ENCODE data around the gene RANBP3L.
A peak's percentile ranks its signal among the peaks of the same experiment; 100 is the strongest.

Gene RANBP3L

GRCh38 chr5:36242534-36243485 lies 58.9 kb downstream of the RANBP3L start:
- peak; percentile 51 for DNase-seq

GRCh38 chr5:36241631-36242533 lies 59.8 kb downstream of the RANBP3L start, which contains the start of gene NADK2:
TSS of gene NADK2 (minus strand) at chr5:36241925. CDS start at chr5:36241798, 127 bp downstream.
- peak; percentile 92 for DNase-seq

GRCh38 chr5:36240779-36241630 lies 60.7 kb downstream of the RANBP3L start:
- DNase-seq = peak; percentile 61

GRCh38 chr5:36239370-36240293 lies 62.1 kb downstream of the RANBP3L start:
- no peak for DNase-seq

- no peak for DNase-seq
Measured at GRCh38 chr5:36238502-36239295, 63.0 kb downstream of the RANBP3L start.

GRCh38 chr5:36237751-36238150 lies 64.0 kb downstream of the RANBP3L start:
- no peak for DNase-seq

GRCh38 chr5:36236801-36237200 lies 64.9 kb downstream of the RANBP3L start:
- no peak for DNase-seq

GRCh38 chr5:36232533-36232932 lies 69.2 kb downstream of the RANBP3L start:
- DNase-seq = no peak

- DNase-seq = no peak
Measured at GRCh38 chr5:36230151-36230790, 71.4 kb downstream of the RANBP3L start.

GRCh38 chr5:36228505-36228904 lies 73.2 kb downstream of the RANBP3L start:
- no peak for DNase-seq

- no peak for DNase-seq
Measured at GRCh38 chr5:36227046-36227445, 74.7 kb downstream of the RANBP3L start.

GRCh38 chr5:36222620-36223019 lies 79.1 kb downstream of the RANBP3L start:
- DNase-seq = no peak

GRCh38 chr5:36217988-36218387 lies 83.7 kb downstream of the RANBP3L start:
- DNase-seq = no peak

- no peak for DNase-seq
Measured at GRCh38 chr5:36217567-36217966, 84.1 kb downstream of the RANBP3L start.

- no peak for DNase-seq
Measured at GRCh38 chr5:36215910-36216309, 85.8 kb downstream of the RANBP3L start.

GRCh38 chr5:36214436-36214835 lies 87.3 kb downstream of the RANBP3L start:
- no peak for DNase-seq

- DNase-seq = no peak
Measured at GRCh38 chr5:36209664-36210063, 92.0 kb downstream of the RANBP3L start.

- DNase-seq = no peak
Measured at GRCh38 chr5:36208786-36209185, 92.9 kb downstream of the RANBP3L start.

- DNase-seq = no peak
Measured at GRCh38 chr5:36206913-36207312, 94.8 kb downstream of the RANBP3L start.

- DNase-seq = no peak
Measured at GRCh38 chr5:36205329-36205728, 96.4 kb downstream of the RANBP3L start.

Measured in NCI-H146 (cell line).